ENCODE measurements around the gene TIMM9.
"Not testable (repeated sequence)": the region's sequence is repeated elsewhere in the genome, so short reads cannot be mapped to it uniquely, and the experiment has no call there.

Gene TIMM9

DNA sequence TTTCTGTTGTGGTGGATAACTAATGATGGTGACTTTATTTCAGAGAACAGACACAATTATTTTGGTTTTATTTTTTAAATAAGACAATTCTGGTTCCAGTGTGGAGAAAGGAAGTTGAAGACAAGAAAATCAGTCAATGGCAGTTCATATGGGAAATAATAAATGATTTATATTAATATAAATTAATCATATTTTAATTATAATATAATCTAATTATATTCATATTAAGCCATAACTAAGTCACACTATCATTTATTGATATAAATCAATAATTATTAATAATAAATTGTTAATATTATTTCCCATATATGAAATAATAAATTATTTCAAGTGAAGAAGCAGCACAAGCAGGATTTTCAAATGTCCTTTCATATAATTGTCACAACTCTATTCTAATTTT is 28.8 kb downstream of the TIMM9 start:
- no peak for DNase-seq (ENCODE audit: low read depth in 2 of 2)

DNA sequence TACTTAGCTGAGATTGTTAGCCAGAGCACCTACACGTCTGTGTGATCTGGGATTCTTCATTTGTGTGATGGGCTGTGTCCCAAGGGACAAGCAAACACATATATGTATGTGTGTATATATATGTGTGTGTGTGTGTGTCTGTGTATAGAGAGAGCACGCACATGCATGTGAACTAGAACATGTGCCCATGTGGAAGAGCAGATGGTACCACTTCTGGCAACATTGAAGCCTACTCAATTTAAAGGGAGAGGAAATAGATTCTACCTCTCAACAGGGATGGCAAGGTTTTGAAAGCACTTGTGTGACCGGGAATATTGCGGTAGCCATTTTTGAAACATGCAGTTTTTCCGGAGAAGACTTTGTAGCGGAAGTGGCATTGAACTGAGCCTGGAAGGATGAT is 30.2 kb downstream of the TIMM9 start:
- DNase-seq (ENCODE audit: low read depth in 2 of 2), result no peak

DNA sequence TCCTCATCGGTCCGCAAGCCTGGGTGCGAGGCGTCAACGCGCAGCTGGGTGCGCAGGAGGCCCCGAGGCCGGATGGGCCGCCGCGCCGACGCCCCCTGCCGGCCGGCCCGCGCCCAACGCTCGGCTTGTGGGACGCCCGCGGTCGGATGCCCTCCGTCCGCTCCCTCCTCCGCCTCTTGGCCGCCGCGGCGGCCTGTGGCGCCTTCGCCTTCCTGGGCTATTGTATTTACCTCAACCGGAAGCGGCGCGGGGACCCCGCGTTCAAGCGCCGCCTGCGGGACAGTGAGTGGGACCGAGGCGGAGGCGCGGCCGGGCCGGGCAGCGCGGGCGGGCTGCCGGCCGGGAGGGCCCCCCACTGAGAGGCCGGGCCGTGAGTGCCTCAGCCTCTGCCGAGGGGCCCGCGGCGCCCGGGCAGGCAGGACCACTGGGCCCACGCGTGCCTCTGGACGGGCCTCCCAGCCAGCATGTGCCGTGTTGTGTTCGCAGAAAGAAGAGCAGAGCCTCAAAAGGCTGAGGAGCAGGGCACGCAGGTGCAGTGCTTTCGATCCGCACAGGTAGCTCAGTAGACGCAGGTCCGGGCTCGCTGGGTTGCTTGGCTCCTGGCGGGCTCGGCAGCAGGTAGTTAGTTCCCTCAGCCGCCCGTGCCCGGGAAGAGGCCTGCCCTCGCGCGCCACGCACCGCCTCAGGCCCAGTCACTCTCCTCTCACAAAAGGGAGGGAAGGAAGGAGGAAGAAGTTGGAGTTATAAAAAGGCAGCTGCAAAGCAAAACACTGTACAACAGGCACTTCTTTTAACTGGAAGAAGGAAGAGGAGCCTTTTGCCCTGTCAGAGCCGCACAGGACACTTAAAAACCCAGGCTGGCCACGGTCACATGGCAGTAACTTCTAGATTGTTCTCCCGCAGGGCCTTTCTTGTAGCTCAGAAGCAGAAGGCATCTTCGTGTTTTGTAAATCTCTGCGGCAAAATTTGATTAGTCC is 31.2 kb downstream of the TIMM9 start, which contains the start of gene TOMM20L:
TSS of gene TOMM20L (plus strand) at position 119 of the 977 bp plus-strand sequence. CDS start at position 147, 28 bp downstream.
- DNase-seq (ENCODE audit: low read depth in 2 of 2), result peak; percentile 32 to 36

GRCh38 chr14:58395562-58395811 is 31.8 kb downstream of the TIMM9 start:
- no peak for DNase-seq (ENCODE audit: low read depth in 2 of 2)

- no peak for DNase-seq (ENCODE audit: low read depth in 2 of 2)
Observed at GRCh38 chr14:58390830-58391229, 36.5 kb downstream of the TIMM9 start.

DNA sequence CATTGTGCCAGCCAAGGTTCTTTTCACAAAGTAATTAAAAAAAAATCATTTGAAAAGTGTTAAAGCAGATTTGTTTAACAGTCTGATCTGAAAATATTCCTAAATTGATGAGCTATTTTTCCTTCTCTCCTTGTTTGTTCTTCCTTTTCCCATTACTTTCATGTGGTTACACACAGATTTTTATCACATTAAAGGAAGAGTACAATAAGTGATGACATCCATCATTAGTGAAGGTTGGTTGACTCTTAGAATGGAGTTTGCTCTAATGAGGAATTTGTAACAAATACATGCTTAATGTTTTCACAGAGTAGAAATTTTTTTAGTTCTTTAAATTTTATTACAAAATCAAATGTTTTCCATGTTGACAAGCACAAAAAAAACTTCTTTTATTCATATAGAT is 50.5 kb downstream of the TIMM9 start:
- DNase-seq (ENCODE audit: low read depth in 2 of 2), result no peak

DNA sequence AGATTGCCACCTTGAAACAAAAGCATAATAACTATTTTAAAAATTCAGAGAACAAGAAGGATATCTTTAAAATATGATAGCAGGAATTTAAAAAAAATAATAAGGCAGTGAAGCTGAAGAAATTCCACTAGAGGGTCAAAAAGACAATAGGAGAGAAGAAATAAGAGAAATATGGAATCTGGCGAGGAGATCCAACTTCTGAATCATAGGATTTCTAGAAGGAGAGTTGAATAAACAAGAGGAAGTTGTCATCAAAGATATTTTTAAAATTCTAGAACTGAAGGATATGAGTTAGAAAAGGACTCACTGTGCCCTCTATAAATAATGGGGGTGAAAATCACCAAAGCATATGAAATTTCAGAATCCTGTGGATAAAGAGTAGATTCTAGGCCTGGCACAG is 58.4 kb downstream of the TIMM9 start:
- DNase-seq (ENCODE audit: low read depth in 2 of 2), result no peak

GRCh38 chr14:58367296-58367695 is 60.0 kb downstream of the TIMM9 start:
- DNase-seq (ENCODE audit: low read depth in 2 of 2), result no peak

DNA sequence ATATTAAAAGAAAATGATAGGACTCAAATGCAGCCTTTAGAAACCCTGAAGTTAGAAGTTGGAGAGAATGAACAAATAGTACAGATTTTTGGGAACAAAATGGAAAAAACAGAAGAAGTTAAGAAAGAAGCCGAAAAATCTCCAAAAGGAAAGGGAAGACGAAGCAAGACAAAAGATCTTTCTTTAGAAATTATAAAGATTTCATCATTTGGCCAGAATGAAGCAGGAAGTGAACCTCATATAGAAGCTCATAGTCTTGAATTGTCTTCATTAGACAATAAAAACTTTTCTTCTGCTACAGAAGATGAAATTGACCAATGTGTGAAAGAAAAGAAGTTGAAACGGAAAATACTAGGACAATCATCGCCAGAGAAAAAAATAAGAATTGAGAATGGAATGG is 63.0 kb downstream of the TIMM9 start:
- no peak for DNase-seq (ENCODE audit: low read depth in 2 of 2)

DNA sequence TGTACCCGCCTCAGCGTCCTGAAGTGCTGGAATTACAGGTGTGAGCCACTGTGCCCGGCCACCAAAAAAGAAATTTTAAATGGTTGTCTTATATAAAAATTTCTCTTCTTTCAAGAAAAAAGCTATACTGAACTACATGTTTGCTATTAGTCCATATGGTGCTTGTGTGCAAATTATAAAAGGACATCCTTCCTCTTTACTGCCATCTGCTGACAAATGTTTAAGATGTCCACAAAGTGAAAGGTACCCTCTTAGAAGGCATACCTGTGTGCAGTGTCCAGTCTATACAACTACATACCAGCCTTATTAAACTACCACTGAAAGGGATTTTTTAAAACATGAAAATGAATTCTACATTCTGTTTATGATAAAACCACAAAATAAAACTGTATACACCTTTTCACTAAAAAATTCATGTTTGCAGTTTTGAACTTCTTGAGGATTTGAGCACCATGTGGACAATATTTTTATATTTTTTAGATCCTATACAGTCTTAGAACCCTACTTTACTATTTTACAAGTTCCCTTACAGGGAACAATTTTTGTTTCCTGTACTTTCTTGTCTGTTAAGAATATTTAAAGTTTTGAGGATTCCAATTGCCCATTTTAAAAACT is 64.4 kb downstream of the TIMM9 start:
- no peak for DNase-seq (ENCODE audit: low read depth in 2 of 2)

DNA sequence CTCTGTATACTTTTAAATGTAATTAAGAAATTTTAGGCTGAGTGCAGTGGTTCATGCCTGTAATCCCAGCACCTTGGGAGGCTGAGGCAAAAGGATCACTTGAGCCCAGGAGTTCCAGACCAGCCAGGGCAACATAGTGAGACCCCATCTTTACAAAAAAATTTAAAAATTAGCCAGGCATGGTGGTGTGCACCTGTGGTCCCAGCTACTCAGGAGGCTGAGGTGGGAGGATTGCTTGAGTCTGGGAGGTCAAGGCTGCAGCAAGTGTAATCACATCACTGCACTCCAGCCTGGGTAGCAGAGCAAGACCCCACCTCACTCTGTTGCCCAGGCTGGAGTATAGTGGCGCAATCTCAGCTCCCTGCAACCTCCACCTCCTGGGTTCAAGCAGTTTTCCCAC is 65.1 kb downstream of the TIMM9 start:
- not testable (repeated sequence) for DNase-seq (ENCODE audit: low read depth in 2 of 2)

Data from fibroblast of skin of left biceps (primary cell).